Measurements from ENCODE around the gene APOL2.
"Not testable (repeated sequence)": the region's sequence is repeated elsewhere in the genome, so short reads cannot be mapped to it uniquely, and the experiment has no call there.

APOL2 gene

GRCh38 chr22:36239401-36240171 is at the start of gene APOL2:
TSS of gene APOL2 (minus strand) at chr22:36239527. CDS start at chr22:36233162, 6,365 bp downstream.
- DNase-seq: peak; percentile 80

- DNase-seq: no peak
Observed at GRCh38 chr22:36288571-36289405, 49.5 kb upstream of the APOL2 start.

- DNase-seq: no peak
Observed at GRCh38 chr22:36287881-36288515, 48.7 kb upstream of the APOL2 start.

GRCh38 chr22:36286096-36286957 is 47.0 kb upstream of the APOL2 start:
- DNase-seq: peak; percentile 46

GRCh38 chr22:36285545-36285944 is 46.2 kb upstream of the APOL2 start:
- DNase-seq: no peak

GRCh38 chr22:36285017-36285416 is 45.7 kb upstream of the APOL2 start:
- no peak for DNase-seq

GRCh38 chr22:36284171-36284571 is 44.8 kb upstream of the APOL2 start:
- no peak for DNase-seq

GRCh38 chr22:36282328-36282831 is 43.1 kb upstream of the APOL2 start:
- DNase-seq: no peak

- no peak for DNase-seq
Observed at GRCh38 chr22:36281781-36282327, 42.5 kb upstream of the APOL2 start.

GRCh38 chr22:36280379-36280778 is 41.1 kb upstream of the APOL2 start:
- no peak for DNase-seq

- no peak for DNase-seq
Observed at GRCh38 chr22:36279219-36279666, 39.9 kb upstream of the APOL2 start.

- peak; percentile 69 for DNase-seq
Observed at GRCh38 chr22:36277482-36278291, 38.4 kb upstream of the APOL2 start.

- DNase-seq: no peak
Observed at GRCh38 chr22:36274531-36274930, 35.2 kb upstream of the APOL2 start.

- not testable (repeated sequence) for DNase-seq
Observed at GRCh38 chr22:36271951-36272350, 32.6 kb upstream of the APOL2 start.

GRCh38 chr22:36271231-36271630 is 31.9 kb upstream of the APOL2 start:
- DNase-seq: not testable (repeated sequence)

GRCh38 chr22:36267896-36268485 is 28.7 kb upstream of the APOL2 start:
- DNase-seq: no peak

GRCh38 chr22:36267058-36267457 is 27.7 kb upstream of the APOL2 start:
- no peak for DNase-seq

GRCh38 chr22:36263886-36264664 is 24.7 kb upstream of the APOL2 start:
- DNase-seq: not testable (repeated sequence)

GRCh38 chr22:36263216-36263673 is 23.9 kb upstream of the APOL2 start:
- DNase-seq: not testable (repeated sequence)

- DNase-seq: not testable (repeated sequence)
Observed at GRCh38 chr22:36262307-36262706, 23.0 kb upstream of the APOL2 start.

Measured in stimulated activated naive CD4-positive, alpha-beta T cell treated with Interleukin-2 at 50 U/mL for 16 hours (primary cell).